DND-41 (cell line): ENCODE data around the gene VOPP1.
A peak's percentile ranks its signal among the peaks of the same experiment; 100 is the strongest.

Experiments
- ATAC-seq: fragments of 200-7000 bp; cut with Tn5 transposase; 3 replicates; pipeline ENCODE4 v1.9.1; 2021; ENCODE audit warnings: low read depth; ENCODE audit not compliant: insufficient read depth
- DNase-seq: peaks from one replicate; pipeline ENCODE4 v3.0.0-alpha.2; 2020
- H2AFZ ChIP-seq: 2 replicates; pipeline ENCODE4 v1.6.0; 2012; ENCODE audit warnings: low read depth, low read length
- H3K27ac ChIP-seq: 2 replicates; pipeline ENCODE4 v1.5.1; 2012; ENCODE audit warnings: low read length, inconsistent platforms
- H3K27me3 ChIP-seq: fragments of 200-600 bp; sonication (generic); 2 replicates; pipeline ENCODE4 v1.6.0; 2012; ENCODE audit warnings: low read length, mild to moderate bottlenecking, inconsistent platforms; ENCODE audit not compliant: insufficient read depth, poor library complexity
- H3K36me3 ChIP-seq: 2 replicates; pipeline ENCODE4 v1.5.1; 2012; ENCODE audit warnings: low read length, inconsistent platforms; ENCODE audit not compliant: insufficient read depth
- H3K4me1 ChIP-seq: 2 replicates; pipeline ENCODE4 v1.5.1; 2012; ENCODE audit warnings: mild to moderate bottlenecking, low read length; ENCODE audit not compliant: insufficient read depth
- H3K4me2 ChIP-seq: 2 replicates; pipeline ENCODE4 v1.6.0; 2012; ENCODE audit warnings: mild to moderate bottlenecking, moderate library complexity, low read length, inconsistent platforms; ENCODE audit not compliant: insufficient read depth
- H3K4me3 ChIP-seq, 2 experiments: fragments of 200-600 bp in 1 of 2; shearing (Covaris generic) in 1 of 2; 2 replicates each; pipeline ENCODE4 v1.5.1; 2012 to 2016; ENCODE audit warnings: inconsistent platforms in 2 of 2, low read length in 2 of 2, mild to moderate bottlenecking in 2 of 2, low read depth in 1 of 2, moderate library complexity in 1 of 2
- H3K79me2 ChIP-seq: 2 replicates; pipeline ENCODE4 v1.6.0; 2012; ENCODE audit warnings: low read length, inconsistent platforms; ENCODE audit not compliant: insufficient read depth
- H3K9ac ChIP-seq: 2 replicates; pipeline ENCODE4 v1.6.0; 2012; ENCODE audit warnings: low read depth, mild to moderate bottlenecking, inconsistent platforms, low read length, moderate library complexity
- H3K9me3 ChIP-seq: 2 replicates; pipeline ENCODE4 v1.5.1; 2012; ENCODE audit warnings: low read length, moderate library complexity, mild to moderate bottlenecking, inconsistent platforms; ENCODE audit not compliant: insufficient read depth, severe bottlenecking
- H4K20me1 ChIP-seq: 2 replicates; pipeline ENCODE4 v1.6.0; 2012; ENCODE audit warnings: low read length; ENCODE audit not compliant: insufficient read depth
- CTCF ChIP-seq: IDR thresholded peaks from 2 replicates; pipeline ENCODE4 v1.5.1; 2012; ENCODE audit warnings: borderline replicate concordance, low read length, moderate library complexity, mild to moderate bottlenecking; ENCODE audit not compliant: poor library complexity, severe bottlenecking; ENCODE audit errors: extremely low read depth
- EZH2 ChIP-seq: IDR thresholded peaks from 3 replicates; pipeline ENCODE4 v1.6.1; 2012; ENCODE audit warnings: borderline replicate concordance, low read depth, mild to moderate bottlenecking, moderate library complexity, low read length, inconsistent platforms; ENCODE audit not compliant: severe bottlenecking

VOPP1 gene

GRCh38 chr7:55594414-55594813 lies 22.1 kb upstream of the VOPP1 start:
- no peaks in the 10 kb centered on the region for H3K36me3 ChIP-seq
- no peak overlapping the region for H2AFZ ChIP-seq
- no peak overlapping the region for H3K27ac ChIP-seq
- no peaks in the 10 kb centered on the region for H3K9me3 ChIP-seq
- no peak for DNase-seq
- H3K4me1 ChIP-seq = no peaks in the 10 kb centered on the region
- H3K27me3 ChIP-seq = no peaks in the 10 kb centered on the region
- no peak overlapping the region for H3K4me2 ChIP-seq
- H4K20me1 ChIP-seq = no peaks in the 10 kb centered on the region
- H3K9ac ChIP-seq = no peak overlapping the region
- H3K79me2 ChIP-seq = no peaks in the 10 kb centered on the region
- ATAC-seq = no peak
- no peak for TF ChIP-seq EZH2
- no peak for TF ChIP-seq CTCF
- no peak overlapping the region for H3K4me3 ChIP-seq

- TF ChIP-seq CTCF (peak; percentile 90), EZH2 (no peak)
- no peak overlapping the region for H3K9ac ChIP-seq
- peak; percentile 88 for ATAC-seq
- no peak overlapping the region for H2AFZ ChIP-seq
- H3K36me3 ChIP-seq = no peaks in the 10 kb centered on the region
- H3K27me3 ChIP-seq = no peaks in the 10 kb centered on the region
- H3K4me2 ChIP-seq = no peak overlapping the region
- no peaks in the 10 kb centered on the region for H3K79me2 ChIP-seq
- H4K20me1 ChIP-seq = no peaks in the 10 kb centered on the region
- peak; percentile 76 for DNase-seq
- H3K27ac ChIP-seq = no peak overlapping the region
- H3K4me3 ChIP-seq = no peak overlapping the region
- H3K9me3 ChIP-seq = no peaks in the 10 kb centered on the region
- H3K4me1 ChIP-seq = no peaks in the 10 kb centered on the region
Observed at GRCh38 chr7:55593515-55594318, 21.4 kb upstream of the VOPP1 start.

GRCh38 chr7:55593172-55593514 lies 20.8 kb upstream of the VOPP1 start:
- H3K9me3 ChIP-seq = no peaks in the 10 kb centered on the region
- H3K36me3 ChIP-seq = no peaks in the 10 kb centered on the region
- H3K4me2 ChIP-seq = no peak overlapping the region
- no peak overlapping the region for H3K4me3 ChIP-seq
- no peak overlapping the region for H3K27ac ChIP-seq
- H4K20me1 ChIP-seq = no peaks in the 10 kb centered on the region
- H3K9ac ChIP-seq = no peak overlapping the region
- DNase-seq = no peak
- ATAC-seq = no peak
- H3K79me2 ChIP-seq = no peaks in the 10 kb centered on the region
- TF ChIP-seq CTCF = no peak
- no peak for TF ChIP-seq EZH2
- H2AFZ ChIP-seq = no peak overlapping the region
- H3K4me1 ChIP-seq = no peaks in the 10 kb centered on the region
- H3K27me3 ChIP-seq = no peaks in the 10 kb centered on the region

- H3K27me3 ChIP-seq = no peaks in the 10 kb centered on the region
- no peak for ATAC-seq
- no peak overlapping the region for H3K9ac ChIP-seq
- no peaks in the 10 kb centered on the region for H3K79me2 ChIP-seq
- no peak for DNase-seq
- H4K20me1 ChIP-seq = no peaks in the 10 kb centered on the region
- H2AFZ ChIP-seq = no peak overlapping the region
- no peaks in the 10 kb centered on the region for H3K36me3 ChIP-seq
- TF ChIP-seq CTCF (no peak), EZH2 (no peak)
- no peak overlapping the region for H3K4me2 ChIP-seq
- no peak overlapping the region for H3K4me3 ChIP-seq
- no peaks in the 10 kb centered on the region for H3K4me1 ChIP-seq
- no peak overlapping the region for H3K27ac ChIP-seq
- no peaks in the 10 kb centered on the region for H3K9me3 ChIP-seq
Observed at GRCh38 chr7:55592492-55592891, 20.2 kb upstream of the VOPP1 start.
